Measurements from ENCODE around the gene NDUFS1. TPM values are rescaled to one million over a fixed set of nuclear protein-coding genes. Genes with fewer than 3 reads are reported as not detected.

NDUFS1 gene
- total RNA-seq, 1 experiment from 2014 or later = 102 TPM

DNA sequence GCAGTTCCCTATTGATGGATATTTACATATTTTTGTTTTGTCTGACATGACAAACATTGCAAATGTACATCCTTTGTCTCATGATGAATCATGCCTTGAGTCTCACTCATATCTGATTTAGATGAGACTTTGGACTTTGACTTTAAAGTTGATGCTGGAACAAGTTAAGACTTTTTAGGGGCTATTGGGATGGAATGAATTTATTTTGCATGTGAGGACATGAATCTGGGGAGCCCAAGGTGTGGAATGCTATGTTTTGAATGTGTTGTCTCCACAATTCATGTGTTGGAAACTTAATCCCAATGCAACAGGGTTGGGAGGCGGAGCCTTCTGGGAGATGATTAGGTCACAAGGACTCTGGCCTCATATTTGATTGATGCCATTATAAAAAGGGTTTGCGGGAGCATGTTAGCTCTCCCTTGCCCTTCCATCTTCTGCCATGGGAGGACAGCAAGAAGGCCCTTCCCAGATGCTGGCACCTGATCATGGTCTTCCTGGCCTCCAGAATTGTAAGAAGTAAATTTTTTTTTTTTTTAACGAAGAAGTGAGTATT, 44.1 kb downstream of the NDUFS1 start:
- Histone ChIP-seq H3K79me2 (ENCODE audit: insufficient read depth, low read length) (no peaks in the 10 kb centered on the region), H2BK20ac (ENCODE audit: low read depth, low read length, poor library complexity, severe bottlenecking) (no peak overlapping the region), H2BK120ac (ENCODE audit: low read depth, low read length, poor library complexity, severe bottlenecking) (no peak overlapping the region), H2AFZ (ENCODE audit: low read length) (no peak overlapping the region), H3K9me3 (ENCODE audit: control insufficient read depth, low read depth, low read length) (no peaks in the 10 kb centered on the region), H4K8ac (replicated peaks; ENCODE audit: insufficient read length, low read depth, low read length) (no peak overlapping the region), H4K91ac (ENCODE audit: insufficient read length, low read depth, low read length) (no peak overlapping the region), H3K4ac (ENCODE audit: low read depth, low read length) (no peak overlapping the region), H2BK5ac (ENCODE audit: insufficient read length, low read length) (no peak overlapping the region), H3K23ac (ENCODE audit: insufficient read length, low read depth, low read length) (no peak overlapping the region), H4K20me1 (ENCODE audit: control insufficient read depth, insufficient read depth, insufficient read length) (no peaks in the 10 kb centered on the region), H4K5ac (ENCODE audit: insufficient read length, low read depth, low read length) (no peak overlapping the region), H2AK5ac (ENCODE audit: insufficient read length, low read length) (no peak overlapping the region), H3K27ac (ENCODE audit: insufficient read length, low read depth, low read length) (no peak overlapping the region), H3K23me2 (ENCODE audit: insufficient read length, low read depth, low read length, poor library complexity, severe bottlenecking) (no peaks in the 10 kb centered on the region), H3K27me3 (ENCODE audit: insufficient read depth, low read length) (no peaks in the 10 kb centered on the region), H2BK12ac (ENCODE audit: insufficient read length, low read depth, low read length) (no peak overlapping the region), H3K4me2 (ENCODE audit: insufficient read depth, insufficient read length, low read length) (no peak overlapping the region), H3T11ph (ENCODE audit: low read length) (no peak overlapping the region), H3K79me1 (ENCODE audit: insufficient read depth, low read depth, low read length, poor library complexity, severe bottlenecking) (no peaks in the 10 kb centered on the region), H3K9ac (ENCODE audit: extremely low read depth, insufficient read length, low read length) (no peak overlapping the region), H3K4me1 (ENCODE audit: insufficient read depth, low read length) (no peaks in the 10 kb centered on the region), H3K18ac (ENCODE audit: insufficient read length, low read depth, low read length) (no peak overlapping the region), H2BK15ac (ENCODE audit: low read depth, low read length) (no peak overlapping the region), H3K56ac (ENCODE audit: insufficient read length, low read depth, low read length) (no peak overlapping the region), H3K14ac (ENCODE audit: insufficient read depth, low read length) (no peak overlapping the region)
- H3K36me3 Mint-ChIP-seq (ENCODE audit: insufficient read depth in 1 of 3, low read depth in 3 of 3) = peaks cover 6 to 25% (median 21%) of the 10 kb centered on the region in 3 experiments; a peak in 6 of 7 replicates
- no peak overlapping the region for H3K4me3 Mint-ChIP-seq
- DNase-seq = no peak
- H3K27me3 Mint-ChIP-seq (ENCODE audit: low read depth) = no peaks in the 10 kb centered on the region
- no peaks in the 10 kb centered on the region for H3K4me1 Mint-ChIP-seq
- H3K27ac Mint-ChIP-seq = no peak overlapping the region
- H3K9me3 Mint-ChIP-seq = no peaks in the 10 kb centered on the region
- no CpG with 5 or more reads among the region's 3 CpGs for WGBS (ENCODE audit: extremely low coverage, insufficient read length, low lambda C conversion rate)
- TF ChIP-seq, protein P1, sequence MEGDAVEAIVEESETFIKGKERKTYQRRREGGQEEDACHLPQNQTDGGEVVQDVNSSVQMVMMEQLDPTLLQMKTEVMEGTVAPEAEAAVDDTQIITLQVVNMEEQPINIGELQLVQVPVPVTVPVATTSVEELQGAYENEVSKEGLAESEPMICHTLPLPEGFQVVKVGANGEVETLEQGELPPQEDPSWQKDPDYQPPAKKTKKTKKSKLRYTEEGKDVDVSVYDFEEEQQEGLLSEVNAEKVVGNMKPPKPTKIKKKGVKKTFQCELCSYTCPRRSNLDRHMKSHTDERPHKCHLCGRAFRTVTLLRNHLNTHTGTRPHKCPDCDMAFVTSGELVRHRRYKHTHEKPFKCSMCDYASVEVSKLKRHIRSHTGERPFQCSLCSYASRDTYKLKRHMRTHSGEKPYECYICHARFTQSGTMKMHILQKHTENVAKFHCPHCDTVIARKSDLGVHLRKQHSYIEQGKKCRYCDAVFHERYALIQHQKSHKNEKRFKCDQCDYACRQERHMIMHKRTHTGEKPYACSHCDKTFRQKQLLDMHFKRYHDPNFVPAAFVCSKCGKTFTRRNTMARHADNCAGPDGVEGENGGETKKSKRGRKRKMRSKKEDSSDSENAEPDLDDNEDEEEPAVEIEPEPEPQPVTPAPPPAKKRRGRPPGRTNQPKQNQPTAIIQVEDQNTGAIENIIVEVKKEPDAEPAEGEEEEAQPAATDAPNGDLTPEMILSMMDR (conservative IDR thresholded peaks at IDR 0.05) = no peak
